GM12878 (cell line): ENCODE results near the gene ACOX1. TPM values are rescaled to one million over a fixed set of nuclear protein-coding genes. Genes with fewer than 3 reads are reported as not detected.

Experiments used
- ATAC-seq: fragments of 200-7000 bp; cut with Tn5 transposase; 3 replicates; pipeline ENCODE4 v1.9.1; 2020; ENCODE audit warnings: mild to moderate bottlenecking, moderate library complexity
- BruUV-seq: library from RNA; stranded (reverse); fragments of 400-500 nt; replicated peaks from 2 replicates; lab custom pipeline; 2021; lab: Mats Ljungman, UMichigan
- CTCF ChIA-PET: fragments of 300-600 bp; sonication (Branson Sonifier 250); formaldehyde crosslinking; extraction: SDS; loops from one replicate; lab custom pipeline; 2021; ENCODE audit warnings: inconsistent platforms; lab: Yijun Ruan, JAX
- POLR2A ChIA-PET: fragments of 350-600 bp; formaldehyde crosslinking; extraction: SDS; loops from one replicate; lab custom pipeline; 2021; ENCODE audit warnings: inconsistent platforms; lab: Charles Lee
- RAD21 ChIA-PET: fragments of 300-600 bp; sonication (Branson Sonifier 250); formaldehyde crosslinking; loops from one replicate; lab custom pipeline; 2023; ENCODE audit warnings: antibody characterized with exemption; ENCODE audit not compliant: unreplicated experiment; lab: Charles Lee
- SMC1A ChIA-PET: fragments of 300-600 bp; sonication (Branson Sonifier 250); formaldehyde crosslinking; loops from one replicate; lab custom pipeline; 2023; ENCODE audit not compliant: unreplicated experiment, uncharacterized antibody; lab: Charles Lee
- DNase-seq: peaks from one replicate; pipeline ENCODE4 v3.0.0-alpha.2; 2011; ENCODE audit warnings: low read depth, low spot score
- FAIRE-seq: peaks from 3 replicates; lab custom pipeline; 2011; peaks lifted over from hg19 to GRCh38; lab: Jason Lieb, UNC
- H2AFZ ChIP-seq: 2 replicates; pipeline ENCODE4 v1.6.0; 2011; ENCODE audit warnings: low read depth, low read length, control low read depth; ENCODE audit not compliant: control insufficient read depth
- H3K27ac ChIP-seq: 2 replicates; pipeline ENCODE4 v1.5.1; 2011; ENCODE audit warnings: control low read depth; ENCODE audit not compliant: control insufficient read depth, insufficient read depth
- H3K27me3 ChIP-seq, 2 experiments: replicated peaks in 1 of 2; 2 replicates each; pipeline versions ENCODE4 v1.6.0 to v1.6.1; 2011; ENCODE audit warnings: low read length in 1 of 2; ENCODE audit not compliant: control insufficient read depth in 2 of 2, insufficient read depth in 2 of 2
- H3K36me3 ChIP-seq, 2 experiments: 2 replicates each; pipeline ENCODE4 v1.5.1; 2011; ENCODE audit warnings: low read length in 1 of 2; ENCODE audit not compliant: control insufficient read depth in 2 of 2, insufficient read depth in 2 of 2
- H3K4me1 ChIP-seq: 2 replicates; pipeline ENCODE4 v1.6.1; 2011; ENCODE audit warnings: mild to moderate bottlenecking, low read length, moderate library complexity, mixed read lengths; ENCODE audit not compliant: control insufficient read depth, insufficient read depth
- H3K4me2 ChIP-seq: 2 replicates; pipeline ENCODE4 v1.6.0; 2011; ENCODE audit warnings: control low read depth; ENCODE audit not compliant: control insufficient read depth, insufficient read depth
- H3K4me3 ChIP-seq: fragments of 200-600 bp; sonication (generic); 2 replicates; pipeline ENCODE4 v1.5.1; 2016
- H3K79me2 ChIP-seq: 2 replicates; pipeline ENCODE4 v1.6.0; 2011; ENCODE audit warnings: low read length; ENCODE audit not compliant: control insufficient read depth, insufficient read depth
- H3K9ac ChIP-seq: 2 replicates; pipeline ENCODE4 v1.8.0; 2011; ENCODE audit warnings: low read length, control low read depth, mixed read lengths; ENCODE audit not compliant: control insufficient read depth, insufficient read depth
- H3K9me3 ChIP-seq: replicated peaks from 3 replicates; pipeline ENCODE4 v1.5.1; 2011; ENCODE audit warnings: mild to moderate bottlenecking, low read length; ENCODE audit not compliant: control insufficient read depth, insufficient read depth
- H4K20me1 ChIP-seq: 2 replicates; pipeline ENCODE4 v1.6.0; 2011; ENCODE audit not compliant: control insufficient read depth, insufficient read depth
- ATF7 ChIP-seq: fragments of 450-650 bp; IDR thresholded peaks from 2 replicates; pipeline ENCODE4 v1.6.1; 2016; ENCODE audit warnings: low read depth, mild to moderate bottlenecking
- DPF2 ChIP-seq: fragments of 450-650 bp; IDR thresholded peaks from 2 replicates; pipeline ENCODE4 v1.6.1; 2017; ENCODE audit warnings: mild to moderate bottlenecking
- EED ChIP-seq: sonication (generic); IDR thresholded peaks from 2 replicates; pipeline ENCODE4 v1.6.1; 2016; ENCODE audit warnings: antibody characterized with exemption, low read depth
- FOXK2 ChIP-seq: fragments of 450-650 bp; IDR thresholded peaks from 2 replicates; pipeline ENCODE4 v1.6.1; 2017; ENCODE audit warnings: mild to moderate bottlenecking, moderate library complexity
- IKZF2 ChIP-seq, 2 experiments: fragments of 450-650 bp; IDR thresholded peaks; 2 replicates each; pipeline ENCODE4 v1.6.1; 2017; ENCODE audit warnings: mild to moderate bottlenecking in 2 of 2, moderate library complexity in 2 of 2
- MTA2 ChIP-seq: fragments of 450-650 bp; IDR thresholded peaks from 2 replicates; pipeline ENCODE4 v1.6.1; 2016; ENCODE audit warnings: low read depth, mild to moderate bottlenecking, moderate library complexity
- NFYA ChIP-seq: IDR thresholded peaks from 2 replicates; pipeline ENCODE4 v1.6.1; 2011; ENCODE audit warnings: low read depth, mild to moderate bottlenecking, low read length, improper control_type of control experiment, borderline replicate concordance
- NR2C2 ChIP-seq: IDR thresholded peaks from 2 replicates; pipeline ENCODE4 v1.6.1; 2011; ENCODE audit warnings: borderline replicate concordance, low read depth; ENCODE audit not compliant: control insufficient read depth, insufficient read length
- SMC3 ChIP-seq: IDR thresholded peaks from 2 replicates; pipeline ENCODE4 v1.6.1; 2011; ENCODE audit warnings: low read length, improper control_type of control experiment, borderline replicate concordance
- SP1 ChIP-seq: IDR thresholded peaks from one replicate; pipeline ENCODE4 v1.6.1; 2011; ENCODE audit warnings: low read depth, low read length
- WRNIP1 ChIP-seq: IDR thresholded peaks from 2 replicates; pipeline ENCODE4 v1.6.1; 2011; ENCODE audit warnings: low read depth, low read length, improper control_type of control experiment, borderline replicate concordance
- WGBS: methylation state at CpG from one replicate; pipeline ENCODE4 v1.1.6; 2016; ENCODE audit warnings: low lambda C conversion rate; ENCODE audit not compliant: insufficient replicate concordance, insufficient coverage; ENCODE audit errors: missing lambda C conversion rate; 5-methylcytosine and 5-hydroxymethylcytosine counted together
- in situ Hi-C: fragments of 300-500 bp; cut with MboI; formaldehyde crosslinking; loops from 9 replicates; pipeline ENCODE4 v1.14.3; 2018; ENCODE audit warnings: mixed read lengths
- intact Hi-C: fragments of 100-400 bp; cut with micrococcal nuclease; formaldehyde crosslinking; loops from one replicate; pipeline ENCODE4 v1.14.2; 2022; ENCODE audit not compliant: unreplicated experiment
- polyA plus RNA-seq, 11 experiments: library from polyadenylated mRNA; depleted of rRNA in 4 of 11; unstranded in 6 of 11; stranded (reverse) in 5 of 11; fragments of >200 nt; fragmentation: Nextera tagmentation in 4 of 11; fragmentation: Illumina TruSeq in 1 of 11; extraction: Ambion mirVana in 4 of 11; extraction: Trizol in 1 of 11; gene quantifications; 1 replicate in 1 of 11; 2 replicates in 10 of 11; pipeline versions ENCODE4 v1.2.1 to v1.2.3, GENCODE V29; 2011 to 2016; ENCODE audit warnings: inconsistent platforms in 2 of 11, missing spikeins in 2 of 11, low read depth in 1 of 11
- total RNA-seq, 4 experiments: library from RNA; depleted of rRNA in 3 of 4; stranded (reverse); fragments of >200 nt in 3 of 4; fragmentation: Illumina TruSeq in 1 of 4; extraction: Trizol in 1 of 4; gene quantifications; 2 replicates each; pipeline versions ENCODE4 v1.2.1 to v1.2.3, GENCODE V29; 2013 to 2021

ACOX1 gene
- total and polyA plus RNA-seq, 10 of the 15 experiments (the other 5 are each of a cell fraction or from before 2014, with no cell fraction given) = 6.5 to 26.2 (median 21.6) TPM

GRCh38 chr17:75917917-75918445 lies 61.0 kb downstream of the ACOX1 start:
- Histone ChIP-seq H3K27ac (no peak overlapping the region), H3K4me3 (no peak overlapping the region), H3K4me2 (no peak overlapping the region), H3K9me3 (no peaks in the 10 kb centered on the region), H3K27me3 (no peaks in the 10 kb centered on the region), H3K9ac (no peak overlapping the region), H3K36me3 (no peaks in the 10 kb centered on the region), H3K4me1 (no peaks in the 10 kb centered on the region), H3K79me2 (no peaks in the 10 kb centered on the region), H2AFZ (no peak overlapping the region), H4K20me1 (no peaks in the 10 kb centered on the region)
- TF ChIP-seq WRNIP1 = no peak
- TF ChIP-seq NFYA = no peak
- no peak for TF ChIP-seq SP1
- TF ChIP-seq MTA2 = no peak
- no peak for TF ChIP-seq EED
- TF ChIP-seq NR2C2 = no peak
- no peak for TF ChIP-seq ATF7
- no peak for TF ChIP-seq SMC3
- TF ChIP-seq DPF2 = no peak
- TF ChIP-seq IKZF2 (IDR thresholded peaks at IDR 0.05) = no peak
- no peak for TF ChIP-seq FOXK2
- ChIA-PET CTCF (interaction anchor here (1.1 kb wide), 1 partner anchor 9 kb away, joined by 4 read pairs; no protein-coding TSS in a partner anchor), SMC1A (no interaction called here), RAD21 (no interaction called here), POLR2A (interaction anchor here (0.6 kb wide), 1 partner anchor 17 kb away, joined by 5 read pairs; no protein-coding TSS in a partner anchor)
- 90% methylated on average over 31 of the region's 31 CpGs for WGBS
- intact Hi-C loops (no loop called here), in situ Hi-C loops (no loop called here)
- ATAC-seq (no peak), DNase-seq (no peak), FAIRE-seq (no peak)
- BruUV-seq = no TSS peak
